Epidermal melanocyte (primary cell): ENCODE results near the gene ANKRD6.
A peak's percentile ranks its signal among the peaks of the same experiment; 100 is the strongest.

ENCODE experiments used
- DNase-seq: peaks from one replicate; pipeline ENCODE4 v3.0.0; 2011; ENCODE audit warnings: low spot score; ENCODE audit not compliant: insufficient read length

Gene ANKRD6

DNA sequence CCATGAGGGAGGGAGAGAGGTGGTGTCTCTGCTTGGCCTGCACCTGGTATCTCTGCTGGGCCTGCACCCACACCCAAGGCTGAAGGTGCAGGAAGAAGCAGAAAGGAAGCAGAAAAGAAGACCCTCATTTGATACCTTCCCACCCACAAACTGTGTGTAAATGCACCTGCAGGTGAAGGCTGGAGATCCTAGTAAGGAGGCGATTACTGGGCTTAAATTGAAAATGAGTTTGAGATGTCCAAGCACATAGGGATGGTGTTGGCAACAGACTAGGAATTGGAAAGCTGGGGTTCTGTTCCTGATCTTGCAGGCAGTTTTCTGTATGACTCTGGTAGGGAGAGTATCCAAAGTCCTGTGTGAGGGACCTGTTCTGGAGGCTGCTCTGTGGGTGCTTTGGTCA lies 130.9 kb downstream of the ANKRD6 start:
- no peak for DNase-seq

DNA sequence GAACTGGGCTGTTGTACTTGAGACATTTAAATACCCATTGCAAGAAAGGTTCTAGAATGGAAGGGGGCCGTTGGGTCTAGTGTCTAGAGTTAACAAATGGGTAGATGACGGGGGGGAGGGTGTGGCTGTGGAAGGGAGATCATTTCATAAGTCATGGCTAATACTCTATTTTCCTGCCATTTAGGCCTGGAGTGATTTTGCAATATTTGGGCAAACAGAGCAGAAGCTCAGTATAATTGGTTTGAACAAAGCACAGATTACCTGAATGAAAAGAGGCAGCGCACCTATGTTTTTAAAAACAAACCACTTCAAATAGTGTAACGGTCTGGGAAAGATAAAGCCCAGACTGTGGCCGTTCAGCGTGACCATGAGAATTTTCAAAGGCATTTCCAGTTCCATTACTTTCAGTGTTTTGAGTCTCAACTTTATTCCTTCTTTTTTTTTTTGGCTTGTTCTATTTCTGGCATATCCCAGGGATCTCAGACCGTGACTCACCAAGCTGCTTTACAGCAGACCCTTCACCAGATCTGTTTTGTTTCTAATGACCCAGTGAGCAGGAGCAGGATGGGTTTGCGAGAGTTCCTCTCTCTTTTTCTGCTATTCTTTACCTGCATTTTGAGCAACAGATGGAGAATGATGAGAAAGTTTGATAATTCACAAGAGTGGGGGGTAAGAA lies 131.9 kb downstream of the ANKRD6 start:
- DNase-seq, result no peak

DNA sequence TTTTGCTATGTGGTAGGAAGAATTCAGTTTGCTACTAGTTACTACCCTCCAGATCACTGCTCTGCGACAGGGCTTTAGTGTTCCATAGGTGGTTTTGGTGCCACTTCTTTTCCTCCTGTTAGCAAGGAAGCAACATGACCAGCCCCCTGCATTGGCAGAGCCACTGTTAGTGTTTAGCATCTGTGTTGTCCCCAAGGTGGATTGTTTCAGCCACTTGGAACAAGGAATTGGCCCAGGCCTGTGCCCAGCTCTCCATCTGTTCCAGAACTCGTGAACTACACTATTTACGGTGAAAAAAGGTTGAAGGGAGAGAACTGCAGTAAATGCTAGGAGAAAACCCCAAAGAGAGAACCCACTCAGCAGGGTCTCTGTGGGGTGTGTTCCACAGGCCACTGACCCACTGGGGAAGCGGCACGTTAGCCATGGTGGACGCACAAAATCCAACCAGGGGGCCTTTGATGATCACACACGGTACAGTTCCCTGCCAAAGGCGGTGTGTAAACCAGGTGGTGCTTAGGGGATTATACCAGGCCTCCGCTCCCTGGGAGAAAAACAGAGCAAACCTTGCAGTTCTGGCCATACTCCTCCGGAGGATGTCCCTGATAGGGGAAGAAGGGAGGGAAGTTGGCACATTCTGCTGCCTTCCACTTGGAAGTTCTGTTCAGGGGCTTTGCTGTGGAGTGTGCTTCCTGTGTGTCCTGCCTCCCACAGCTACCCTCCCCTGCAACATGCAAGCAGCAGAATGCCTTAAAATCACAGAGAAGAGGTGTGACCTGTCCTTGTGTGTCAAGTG lies 133.3 kb downstream of the ANKRD6 start:
- no peak for DNase-seq

DNA sequence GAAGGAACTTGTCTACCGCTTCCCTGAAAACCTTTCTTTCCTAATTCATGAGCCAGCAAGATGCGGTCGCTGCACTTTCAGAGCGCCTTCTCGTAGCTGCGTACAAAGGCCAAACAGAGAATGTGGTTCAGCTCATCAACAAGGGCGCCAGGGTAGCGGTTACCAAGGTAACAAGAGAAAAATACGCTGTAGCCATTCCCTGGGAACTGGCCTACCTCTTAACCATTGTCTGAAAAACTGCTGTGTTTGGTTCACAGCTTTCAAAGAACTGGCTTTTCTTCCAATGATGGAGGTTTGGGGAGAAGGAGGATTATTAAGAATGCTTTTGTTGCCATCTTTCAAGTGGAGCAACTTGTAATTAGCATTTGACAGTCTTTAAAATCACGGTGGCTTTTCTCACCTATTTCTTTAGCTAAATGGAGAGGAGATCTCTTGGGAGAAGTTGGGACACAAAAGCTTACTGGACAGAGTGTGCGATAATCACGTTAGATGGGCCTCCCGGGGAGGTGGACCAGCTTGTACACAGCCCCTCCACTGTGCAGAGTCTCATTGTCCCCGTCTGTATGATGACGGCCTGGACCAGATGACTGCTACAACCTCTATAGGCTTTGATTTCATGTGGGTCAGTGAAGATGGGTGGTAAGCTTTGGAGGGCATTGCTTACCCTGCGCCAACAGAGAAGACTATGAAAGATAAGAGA lies 134.1 kb downstream of the ANKRD6 start:
- DNase-seq, result no peak

DNA sequence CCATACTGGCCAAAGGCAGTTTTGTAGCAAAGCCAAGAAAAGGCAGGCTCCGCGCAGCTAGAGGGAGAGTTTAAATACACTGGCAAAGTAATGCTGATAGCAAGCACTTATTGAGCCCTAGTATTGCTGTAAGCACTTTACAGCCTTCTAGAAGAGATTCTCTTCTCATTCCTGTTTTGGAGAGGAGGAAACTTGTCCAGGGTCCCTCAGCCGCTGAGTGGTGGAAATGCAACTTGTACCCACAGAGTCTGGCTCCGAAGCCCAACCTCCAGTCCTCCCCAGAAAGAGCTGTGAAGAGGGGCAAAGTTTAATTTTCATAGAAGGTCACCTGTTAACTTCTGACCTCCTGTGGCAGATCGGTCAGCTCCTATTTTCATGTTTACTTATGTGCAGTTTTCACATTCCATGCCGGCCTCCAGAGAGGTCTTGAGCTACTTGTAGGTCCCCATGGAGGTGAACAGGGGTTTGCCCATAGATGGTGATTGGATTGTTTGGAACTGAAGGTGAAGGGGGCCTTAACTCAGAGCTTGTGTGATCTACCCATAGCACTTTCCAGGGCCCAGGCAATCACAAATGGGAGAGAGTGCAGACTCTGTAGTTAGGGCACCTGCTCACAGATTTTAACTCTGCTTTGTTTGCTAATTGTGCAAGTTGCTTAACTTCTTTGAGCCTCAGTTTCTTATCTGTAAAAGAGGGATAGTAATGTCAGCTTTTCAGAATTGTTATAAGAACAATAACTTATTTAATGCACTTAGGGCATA lies 134.9 kb downstream of the ANKRD6 start:
- DNase-seq, result no peak

DNA sequence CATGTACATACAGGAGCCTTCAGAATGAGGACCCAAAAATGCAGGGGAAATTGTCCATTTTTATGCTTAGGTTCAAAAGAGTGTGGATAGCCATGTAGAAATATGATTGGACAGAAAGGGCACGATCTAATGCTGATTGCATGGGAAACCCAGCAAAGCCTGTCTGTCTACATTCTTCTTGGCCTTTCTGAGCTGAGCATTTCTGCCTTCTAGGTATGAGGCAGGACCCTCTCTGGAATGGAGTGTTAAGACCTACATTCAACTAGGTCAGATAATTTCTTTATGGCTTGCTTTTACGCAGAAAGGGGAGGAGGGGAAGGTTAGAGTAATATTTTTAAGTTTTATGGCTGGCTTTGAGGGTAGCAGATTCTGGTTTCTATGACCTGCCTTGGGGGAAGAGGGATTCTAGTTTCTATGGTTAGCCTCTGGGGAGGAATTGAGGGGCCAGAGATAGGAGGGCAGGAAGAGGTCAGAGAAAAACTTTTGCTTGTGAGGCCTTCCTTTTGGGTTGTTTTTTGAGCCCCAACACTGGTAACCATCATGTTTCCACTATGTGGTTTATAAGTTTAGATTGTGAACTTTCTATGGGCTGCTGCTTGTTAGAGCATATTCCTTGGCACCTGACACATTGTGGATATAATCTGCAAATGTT lies 142.1 kb downstream of the ANKRD6 start:
- DNase-seq, result no peak

DNA sequence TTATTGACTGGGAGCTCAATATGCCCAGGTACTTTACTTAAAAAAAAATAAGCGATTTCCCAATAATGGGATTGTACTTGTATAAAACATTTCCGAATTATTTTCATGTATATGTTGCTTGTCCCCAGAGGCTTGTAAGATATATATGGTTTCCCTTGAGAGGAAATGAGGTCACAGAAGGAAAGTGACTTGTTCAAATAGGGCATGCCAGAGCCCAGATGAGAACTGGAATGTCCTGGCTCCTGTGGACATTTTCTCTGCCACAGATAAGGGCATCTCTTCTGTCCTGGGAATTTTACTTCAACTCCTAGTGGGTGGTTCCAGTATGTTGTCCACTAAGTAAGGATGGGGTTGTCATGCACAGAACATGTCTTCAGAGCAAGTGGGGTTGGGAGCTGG lies 142.6 kb downstream of the ANKRD6 start:
- no peak for DNase-seq

DNA sequence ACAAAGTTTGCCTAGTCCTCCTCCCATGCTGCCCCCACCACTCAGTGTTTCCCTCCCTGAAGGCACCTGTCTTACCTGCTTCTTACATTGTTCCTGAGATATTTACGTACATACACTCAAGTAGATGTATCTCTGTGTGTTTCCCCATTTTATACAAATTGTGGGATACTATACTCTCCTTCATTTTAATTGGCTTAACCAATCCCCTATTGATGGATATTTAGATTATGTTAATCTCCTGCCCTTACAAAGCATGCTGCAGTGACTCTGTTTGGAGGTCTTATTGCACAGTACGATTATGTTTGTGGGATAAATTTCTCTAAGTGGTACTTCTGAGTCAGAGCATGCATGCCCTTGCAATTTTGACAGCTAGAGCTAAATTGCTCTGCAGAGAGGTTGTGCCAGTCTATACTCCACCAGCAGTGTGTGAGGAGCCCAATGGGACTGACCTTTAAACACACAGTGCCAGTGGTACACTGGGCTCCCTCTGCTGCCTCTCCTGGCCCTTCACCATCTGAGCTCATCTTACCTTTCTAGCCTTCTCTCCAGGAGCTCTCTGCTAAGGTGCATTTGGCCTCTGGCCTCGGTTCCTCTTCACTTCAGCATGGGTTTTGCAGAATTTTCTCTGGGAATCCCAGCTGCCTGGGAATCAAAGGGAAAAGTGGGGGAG lies 148.2 kb downstream of the ANKRD6 start:
- DNase-seq, result no peak

DNA sequence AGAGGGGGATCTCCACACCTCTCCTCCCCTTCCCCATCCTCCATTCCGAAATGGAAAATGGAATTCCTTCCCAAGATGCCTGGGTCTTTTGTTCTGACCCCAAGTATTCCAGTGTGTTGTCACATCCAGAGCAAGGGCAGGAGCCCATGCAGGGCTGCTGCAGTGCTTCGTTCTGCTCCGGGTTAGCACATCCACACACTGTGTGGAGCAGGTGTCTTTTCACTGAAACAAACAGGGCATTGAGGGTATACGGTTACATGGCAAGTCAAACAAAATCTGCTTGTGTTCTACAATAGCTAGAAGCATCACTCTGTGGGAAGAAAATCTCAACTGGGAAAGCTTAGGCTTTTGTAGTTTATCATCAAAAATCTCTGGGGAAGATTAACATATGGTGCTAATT lies 148.7 kb downstream of the ANKRD6 start:
- no peak for DNase-seq

DNA sequence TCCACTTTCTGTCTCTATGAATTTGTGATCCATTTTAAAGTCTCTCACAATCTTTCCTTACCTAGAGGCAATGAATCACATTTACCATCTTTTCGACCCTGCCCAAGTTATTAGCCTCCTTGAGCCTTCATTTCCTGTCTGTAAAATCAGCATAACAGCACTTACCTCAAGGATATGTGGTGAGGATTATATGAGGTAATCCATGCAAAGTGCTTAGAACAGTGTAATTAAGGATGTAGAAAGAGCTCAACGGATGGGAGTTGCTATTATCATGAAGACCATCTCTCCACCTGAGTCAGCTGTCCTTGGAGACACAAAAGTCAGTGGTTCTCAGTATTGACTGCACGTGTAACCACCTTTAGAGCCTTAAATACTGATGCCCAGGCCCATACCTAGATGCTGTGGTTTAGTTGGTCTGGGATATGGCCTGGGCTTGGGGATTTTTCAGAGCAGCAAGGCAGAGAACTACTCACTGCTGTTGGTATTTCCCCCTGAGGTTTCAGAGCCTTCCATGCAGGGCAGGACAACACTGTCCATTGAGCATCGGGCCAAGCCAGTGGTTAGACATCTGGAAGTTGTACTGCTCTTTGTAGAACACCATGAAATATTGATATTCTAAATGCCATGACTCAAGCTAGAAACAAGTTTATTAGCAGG lies 149.8 kb downstream of the ANKRD6 start:
- no peak for DNase-seq

DNA sequence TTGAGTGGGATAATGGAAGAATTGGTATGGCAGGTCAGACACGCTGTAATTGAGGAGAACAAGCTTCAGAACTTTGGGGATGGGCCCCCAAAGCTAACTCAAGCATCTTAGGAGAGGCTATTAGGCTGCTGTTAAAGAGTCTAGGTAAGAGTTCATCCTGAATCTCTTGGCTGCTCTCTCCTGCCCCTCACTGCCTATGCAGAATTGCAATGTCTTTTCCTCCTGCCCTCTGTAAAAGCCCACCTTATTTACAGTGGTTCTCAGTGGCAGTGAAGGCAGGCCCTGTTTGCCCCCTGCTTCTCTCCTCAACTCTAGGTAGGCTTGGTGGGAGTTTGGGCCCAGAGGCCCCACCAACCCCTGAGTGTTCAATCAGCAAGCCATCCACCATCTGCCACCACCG lies 150.6 kb downstream of the ANKRD6 start:
- no peak for DNase-seq

DNA sequence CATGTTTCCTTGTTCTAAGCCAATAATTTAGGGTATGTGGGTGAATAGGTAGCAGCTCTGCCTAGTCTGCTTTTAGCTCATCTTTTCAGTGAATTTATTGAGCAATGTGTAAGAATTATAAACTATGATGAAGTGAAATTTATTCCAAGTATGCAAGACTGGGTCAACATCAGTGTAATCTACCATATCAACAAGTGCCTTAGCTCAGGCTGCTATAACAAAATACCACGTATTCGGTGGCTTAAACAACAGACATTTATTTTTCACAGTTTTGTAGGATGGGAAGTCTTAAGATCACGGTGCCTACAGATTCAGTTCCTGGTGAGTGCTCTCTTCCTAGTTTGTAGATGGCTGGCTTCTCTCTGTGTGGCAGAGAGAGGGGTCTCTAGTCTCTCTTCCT lies 151.6 kb downstream of the ANKRD6 start:
- DNase-seq, result no peak

DNA sequence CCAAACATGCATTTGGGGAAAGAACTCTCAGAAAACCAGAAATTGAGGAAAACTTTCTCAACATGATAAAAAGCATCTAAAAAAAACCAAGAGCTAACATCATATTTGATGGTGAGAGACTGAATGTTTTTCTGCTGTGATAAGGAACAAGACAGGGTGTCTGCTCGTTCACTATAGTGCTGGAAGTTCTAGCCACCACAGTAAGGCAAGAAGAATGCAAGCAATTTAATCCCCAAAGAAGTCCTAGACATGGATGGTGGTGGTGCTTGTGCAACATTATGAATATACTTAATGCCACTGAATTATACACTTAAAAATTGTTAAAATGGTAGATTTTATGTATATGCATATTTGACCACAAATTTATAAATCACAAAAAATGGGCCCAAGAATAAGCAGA lies 152.2 kb downstream of the ANKRD6 start:
- DNase-seq, result no peak

DNA sequence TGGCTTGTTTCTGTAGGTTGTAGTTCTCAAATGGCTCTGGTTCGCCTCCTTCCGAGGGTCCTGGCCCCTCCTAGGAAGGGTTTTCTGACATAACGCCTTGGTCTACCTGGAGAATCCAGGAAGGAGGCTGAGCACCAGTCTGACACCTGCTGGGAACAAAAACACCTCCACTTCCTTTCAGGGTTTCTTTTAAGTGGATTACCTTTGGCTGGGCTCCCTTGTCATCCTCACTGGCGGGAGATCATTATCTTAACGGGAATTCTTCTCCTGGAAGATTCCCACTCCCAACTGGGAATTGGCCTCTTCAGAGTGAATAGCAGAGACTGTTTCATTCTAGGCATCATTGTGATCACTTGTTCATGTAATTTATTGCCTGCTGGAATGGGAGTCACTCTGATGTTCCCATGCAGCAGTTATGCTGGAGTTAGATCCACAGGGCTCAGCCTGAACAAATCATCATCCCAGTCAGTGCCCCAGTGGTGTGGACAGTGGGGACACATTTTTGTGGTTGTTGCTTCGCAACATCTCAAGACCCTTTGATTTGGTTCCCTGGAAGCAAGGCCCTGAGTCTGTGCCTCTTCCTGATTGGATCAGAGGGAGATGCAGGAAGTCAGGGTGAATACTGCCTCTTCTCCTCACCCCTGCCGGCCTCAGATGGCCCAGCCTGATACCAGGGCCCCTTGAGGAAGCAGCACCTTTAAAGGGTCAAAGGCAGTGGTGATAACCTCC lies 156.5 kb downstream of the ANKRD6 start:
- DNase-seq, result no peak

DNA sequence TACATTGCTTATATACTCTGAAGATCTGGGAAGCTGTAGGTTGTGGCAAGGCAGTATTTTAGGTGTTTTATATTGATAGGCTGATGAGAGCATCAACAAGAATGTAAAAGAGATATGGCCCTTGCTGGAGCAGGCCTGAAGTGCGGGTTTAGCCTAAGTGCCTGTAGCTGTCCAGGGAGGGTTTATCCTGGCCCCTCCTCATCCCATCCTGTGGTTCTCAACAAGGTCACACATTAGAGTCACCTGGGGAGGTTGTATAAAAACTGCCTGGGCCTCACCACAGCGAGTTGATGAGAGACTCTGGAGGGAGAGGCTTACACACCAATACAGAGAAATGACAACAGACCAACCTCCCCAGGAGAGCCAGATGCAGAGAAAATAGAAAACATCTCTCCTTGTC lies 157.2 kb downstream of the ANKRD6 start:
- no peak for DNase-seq

DNA sequence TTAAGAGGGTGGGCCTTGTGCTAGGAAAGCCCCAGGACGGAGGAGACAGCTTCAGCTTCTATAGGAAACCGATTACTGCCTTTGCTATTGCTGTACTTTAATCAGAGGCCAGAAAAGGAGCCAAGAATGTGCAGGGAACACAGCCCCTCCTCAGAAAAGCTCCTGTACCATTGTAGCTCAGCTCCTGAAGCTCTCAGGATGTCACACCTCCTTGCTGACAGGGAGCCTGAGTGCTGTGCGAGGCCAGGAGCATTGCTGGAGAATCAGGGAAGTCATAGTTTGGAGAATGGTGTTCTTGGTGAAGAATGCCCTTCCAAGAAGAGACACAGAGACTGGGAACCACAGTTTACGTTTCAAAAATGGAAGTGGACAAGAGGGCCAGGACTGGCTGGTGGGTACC lies 158.8 kb downstream of the ANKRD6 start:
- no peak for DNase-seq

DNA sequence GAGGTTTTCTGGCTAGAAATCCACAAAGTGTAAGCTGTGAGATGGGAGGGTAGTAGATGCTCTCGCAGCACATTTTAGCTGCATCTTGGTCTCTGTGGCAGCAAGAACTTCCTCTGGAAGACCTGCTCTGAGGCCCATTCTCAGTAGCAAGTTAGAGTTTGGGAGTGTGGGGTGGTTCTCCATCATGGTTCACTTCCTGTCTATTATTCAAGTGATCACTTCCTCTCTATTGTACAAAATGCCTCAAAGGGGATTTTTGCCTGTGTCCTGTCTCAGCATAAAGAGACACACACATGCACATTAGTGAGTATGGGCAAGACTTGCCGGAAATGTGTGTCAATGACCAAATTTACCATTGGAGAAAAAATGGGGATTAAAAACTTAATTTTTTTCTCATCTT lies 163.1 kb downstream of the ANKRD6 start:
- no peak for DNase-seq

DNA sequence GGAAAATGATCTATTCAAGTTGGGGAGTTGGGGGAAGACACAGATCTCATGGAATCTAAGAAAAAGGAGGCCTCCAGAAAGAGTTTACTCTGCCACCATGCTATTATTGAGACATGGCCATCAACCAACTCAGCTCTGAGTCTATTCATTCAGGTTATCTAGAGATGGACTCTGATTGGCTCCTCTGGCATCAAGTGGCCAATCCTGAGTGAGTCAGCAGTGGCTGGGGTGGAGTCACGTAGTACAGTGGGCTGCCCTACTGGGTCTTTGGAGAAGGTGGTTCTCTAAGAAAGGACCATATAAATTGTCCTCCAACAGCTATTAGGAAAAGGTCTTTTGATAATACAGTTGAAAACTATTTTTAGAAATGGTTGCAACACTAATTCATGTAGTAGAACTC lies 163.5 kb downstream of the ANKRD6 start:
- DNase-seq, result no peak

DNA sequence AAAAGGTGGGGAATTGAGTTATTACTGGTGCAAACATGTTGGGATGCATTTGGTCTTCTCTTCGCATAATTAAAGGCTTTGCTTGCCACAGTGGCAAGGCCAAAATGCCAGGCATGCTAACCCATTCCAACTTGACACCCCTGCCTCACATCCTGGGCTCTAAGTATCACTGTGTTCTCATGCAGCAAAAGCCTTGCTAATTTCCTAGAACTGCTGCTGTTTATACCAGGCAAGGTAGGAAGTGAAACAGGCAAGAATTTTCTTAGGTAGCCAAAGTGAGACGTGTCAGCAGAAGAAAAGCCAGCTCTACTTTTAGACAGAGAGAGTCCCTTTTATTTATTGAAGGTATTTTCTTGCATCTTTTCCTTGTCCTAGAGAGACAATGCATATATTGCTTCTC lies 164.4 kb downstream of the ANKRD6 start:
- no peak for DNase-seq

DNA sequence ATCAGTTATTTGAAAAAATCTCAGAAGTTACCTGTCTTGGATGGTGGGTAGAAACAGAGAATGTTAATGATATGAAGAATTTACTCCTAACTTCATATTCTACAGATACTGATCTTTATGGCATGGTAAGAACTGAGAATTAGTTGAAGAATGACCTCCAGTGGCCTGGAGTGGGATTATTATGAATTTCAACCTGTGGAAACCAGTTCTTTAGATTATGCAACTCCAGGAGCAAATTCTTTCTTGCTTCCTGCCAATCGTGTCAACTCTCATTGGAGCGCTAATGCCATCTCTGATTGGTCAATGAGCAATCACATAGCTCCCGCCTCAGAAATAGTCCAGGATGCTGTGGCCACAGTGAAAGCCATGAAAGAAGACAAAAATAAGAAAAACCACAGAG lies 165.0 kb downstream of the ANKRD6 start:
- DNase-seq, result peak; percentile 67
